ENCODE data around the gene KLHDC7A. TPM values are rescaled to one million over a fixed set of nuclear protein-coding genes. Genes with fewer than 3 reads are reported as not detected.

Gene KLHDC7A
- total and polyA plus RNA-seq, 10 of the 15 experiments (the other 5 are each of a cell fraction or from before 2014, with no cell fraction given), result not detected

- TF ChIP-seq PAX8 (IDR thresholded peaks at IDR 0.05) (no peak), ZNF217 (IDR thresholded peaks at IDR 0.05) (no peak), BMI1 (IDR thresholded peaks at IDR 0.05; ENCODE audit: borderline replicate concordance) (no peak), E2F8 (IDR thresholded peaks at IDR 0.05; ENCODE audit: low read depth, partially characterized antibody) (no peak), KDM1A (IDR thresholded peaks at IDR 0.05; ENCODE audit: borderline replicate concordance) (no peak), IRF3 (IDR thresholded peaks at IDR 0.05) (no peak), POU2F2 (IDR thresholded peaks at IDR 0.05; ENCODE audit: borderline replicate concordance, low read depth, low read length) (no peak), EED (IDR thresholded peaks at IDR 0.05; ENCODE audit: low read depth) (no peak), USF1 (IDR thresholded peaks at IDR 0.05; ENCODE audit: borderline replicate concordance, extremely low read length, insufficient read depth, low read depth, low read length) (no peak), TBL1XR1 (IDR thresholded peaks at IDR 0.05; ENCODE audit: low read depth, low read length) (no peak), SPI1 (IDR thresholded peaks at IDR 0.05; ENCODE audit: borderline replicate concordance, insufficient read depth, low read depth, low read length) (no peak), RAD51 (IDR thresholded peaks at IDR 0.05) (no peak), HCFC1 (IDR thresholded peaks at IDR 0.05; ENCODE audit: low read length) (no peak), MTA2 (IDR thresholded peaks at IDR 0.05; ENCODE audit: low read depth) (no peak), SP1 (IDR thresholded peaks at IDR 0.05; ENCODE audit: low read depth, low read length) (no peak)
- WGBS (ENCODE audit: insufficient coverage, insufficient replicate concordance, low lambda C conversion rate, missing lambda C conversion rate), result 11% methylated on average over 3 of the region's 3 CpGs
- ChIA-PET POLR2A (no interaction called here), RAD21 (ENCODE audit: unreplicated experiment) (no interaction called here), CTCF (no interaction called here), SMC1A (ENCODE audit: uncharacterized antibody, unreplicated experiment) (no interaction called here)
- intact Hi-C loops (cut with micrococcal nuclease; ENCODE audit: unreplicated experiment) (no loop called here), in situ Hi-C loops (cut with MboI) (no loop called here)
- FAIRE-seq (no peak), ATAC-seq (no peak), DNase-seq (ENCODE audit: low read depth, low spot score) (no peak)
- no peak overlapping the region for H2AFZ ChIP-seq (ENCODE audit: control insufficient read depth, low read depth, low read length)
- no peaks in the 10 kb centered on the region for H3K4me1 ChIP-seq (ENCODE audit: control insufficient read depth, insufficient read depth, low read length)
- no peaks in the 10 kb centered on the region for H3K79me2 ChIP-seq (ENCODE audit: control insufficient read depth, insufficient read depth, low read length)
- H3K27ac ChIP-seq (ENCODE audit: control insufficient read depth, insufficient read depth), result no peak overlapping the region
- H3K36me3 ChIP-seq (ENCODE audit: control insufficient read depth in 2 of 2, insufficient read depth in 2 of 2, low read length in 1 of 2), result no peaks in the 10 kb centered on the region
- H3K4me3 ChIP-seq, result no peak overlapping the region
- no peak overlapping the region for H3K4me2 ChIP-seq (ENCODE audit: control insufficient read depth, insufficient read depth)
- BruUV-seq (replicated peaks), result no TSS peak
- H3K9me3 ChIP-seq (replicated peaks; ENCODE audit: control insufficient read depth, insufficient read depth, low read length), result no peaks in the 10 kb centered on the region
- H4K20me1 ChIP-seq (ENCODE audit: control insufficient read depth, insufficient read depth), result no peaks in the 10 kb centered on the region
- H3K9ac ChIP-seq (ENCODE audit: control insufficient read depth, insufficient read depth, low read length), result no peak overlapping the region
- no peaks in the 10 kb centered on the region for H3K27me3 ChIP-seq (replicated peaks in 1 of 2; ENCODE audit: control insufficient read depth in 2 of 2, insufficient read depth in 2 of 2, low read length in 1 of 2)
Measured at GRCh38 chr1:18444563-18444962, 36.2 kb upstream of the KLHDC7A start.

All from GM12878 (cell line).